Neural progenitor cell (in vitro differentiated cells): ENCODE results near the gene MANF. TPM values are rescaled to one million over a fixed set of nuclear protein-coding genes. Genes with fewer than 3 reads are reported as not detected.

Source experiments
- DNase-seq: peaks from one replicate; pipeline ENCODE4 v3.0.0-alpha.2; 2016; ENCODE audit warnings: low spot score
- H2AFZ ChIP-seq: fragments of 200-600 bp; sonication (generic); replicated peaks from 2 replicates; pipeline ENCODE4 v1.6.1; 2016; ENCODE audit warnings: antibody characterized with exemption
- H3F3A ChIP-seq: fragments of 200-600 bp; sonication (generic); 2 replicates; pipeline ENCODE4 v1.6.1; 2016; ENCODE audit warnings: antibody characterized with exemption, low read depth
- H3K27ac ChIP-seq: fragments of 200-600 bp; sonication (generic); 2 replicates; pipeline ENCODE4 v1.5.1; 2016; ENCODE audit warnings: mild to moderate bottlenecking
- H3K27me3 ChIP-seq: fragments of 200-600 bp; sonication (generic); 2 replicates; pipeline ENCODE4 v1.6.1; 2016; ENCODE audit warnings: mild to moderate bottlenecking, moderate library complexity
- H3K36me3 ChIP-seq: fragments of 200-600 bp; sonication (generic); 2 replicates; pipeline ENCODE4 v1.5.1; 2016
- H3K4me1 ChIP-seq: fragments of 200-600 bp; sonication (generic); 2 replicates; pipeline ENCODE4 v1.6.1; 2016; ENCODE audit warnings: mixed run types
- H3K4me2 ChIP-seq: fragments of 200-600 bp; sonication (generic); 2 replicates; pipeline ENCODE4 v1.6.1; 2016
- H3K4me3 ChIP-seq: fragments of 200-600 bp; sonication (generic); 2 replicates; pipeline ENCODE4 v1.5.1; 2016
- H3K79me2 ChIP-seq: fragments of 200-600 bp; sonication (generic); 2 replicates; pipeline ENCODE4 v1.6.1; 2016; ENCODE audit warnings: low read depth
- H3K9ac ChIP-seq: fragments of 200-600 bp; sonication (generic); 2 replicates; pipeline ENCODE4 v1.6.1; 2016
- H3K9me3 ChIP-seq: fragments of 200-600 bp; sonication (generic); 2 replicates; pipeline ENCODE4 v1.5.1; 2016; ENCODE audit warnings: low read depth
- H4K20me1 ChIP-seq: fragments of 200-600 bp; sonication (generic); 2 replicates; pipeline ENCODE4 v1.6.1; 2016; ENCODE audit warnings: low read depth
- H3K27ac Mint-ChIP-seq: 3 replicates; pipeline ENCODE4 v1.8.0; 2021; ENCODE audit warnings: mixed read lengths
- H3K27me3 Mint-ChIP-seq: 2 replicates; pipeline ENCODE4 v1.8.0; 2022; ENCODE audit warnings: low read depth, mild to moderate bottlenecking, inconsistent platforms, moderate library complexity, mixed read lengths; ENCODE audit not compliant: insufficient read depth
- H3K36me3 Mint-ChIP-seq: 3 replicates; pipeline ENCODE4 v1.8.0; 2021; ENCODE audit warnings: mixed read lengths
- H3K4me1 Mint-ChIP-seq: 3 replicates; pipeline ENCODE4 v1.8.0; 2021; ENCODE audit warnings: mixed read lengths
- H3K4me3 Mint-ChIP-seq: 3 replicates; pipeline ENCODE4 v1.8.0; 2021; ENCODE audit warnings: mild to moderate bottlenecking, moderate library complexity, mixed read lengths
- H3K9me3 Mint-ChIP-seq: 3 replicates; pipeline ENCODE4 v1.8.0; 2020; ENCODE audit warnings: mixed read lengths
- EZH2 ChIP-seq: fragments of 200-600 bp; sonication (generic); IDR thresholded peaks from 2 replicates; pipeline ENCODE4 v1.6.1; 2017; ENCODE audit warnings: antibody characterized with exemption, mild to moderate bottlenecking, moderate library complexity
- EZH2phosphoT487 ChIP-seq: fragments of 200-600 bp; sonication (generic); IDR thresholded peaks from 2 replicates; pipeline ENCODE4 v1.6.1; 2017; ENCODE audit warnings: antibody characterized with exemption
- total RNA-seq: library from RNA; depleted of rRNA; stranded (reverse); fragments of >200 nt; gene quantifications from 2 replicates; pipeline ENCODE4 v1.2.3, GENCODE V29; 2015; ENCODE audit warnings: low replicate concordance
- TF ChIP-seq, protein P1 (sequence below): fragments of 200-600 bp; sonication (generic); IDR thresholded peaks from 2 replicates; pipeline ENCODE4 v1.5.1; 2017; ENCODE audit warnings: antibody characterized with exemption, mild to moderate bottlenecking

MANF gene
- total RNA-seq, 1 donor from 2014 or later = 68.9 TPM

DNA sequence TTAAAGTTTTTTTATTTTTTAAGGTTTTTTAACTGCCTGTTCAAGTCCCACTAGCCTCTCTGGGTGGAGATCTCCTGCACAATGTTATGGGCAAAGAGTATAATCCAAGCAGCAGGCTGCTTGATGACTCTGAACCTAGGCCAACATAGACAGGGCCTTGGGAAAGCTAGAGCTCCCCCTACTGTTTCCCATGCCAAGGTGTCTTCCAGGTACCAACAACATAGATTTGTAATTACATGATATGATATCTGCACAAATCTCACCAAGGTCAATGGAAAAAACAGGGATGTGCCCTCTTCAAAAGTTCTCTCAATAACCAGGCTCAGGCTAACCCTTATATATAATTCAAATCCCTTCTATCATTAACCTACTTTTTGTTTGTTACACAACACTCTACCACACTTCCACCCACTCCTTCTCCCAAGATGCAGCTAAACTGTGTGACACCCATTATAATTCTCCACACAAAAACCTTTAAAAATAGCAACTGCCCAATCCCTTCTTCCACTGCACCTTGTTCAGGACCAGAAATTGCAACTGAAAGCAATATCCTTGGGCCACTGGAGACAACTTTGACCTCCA is 49.7 kb downstream of the MANF start:
- no peaks in the 10 kb centered on the region for H3K9me3 Mint-ChIP-seq

DNA sequence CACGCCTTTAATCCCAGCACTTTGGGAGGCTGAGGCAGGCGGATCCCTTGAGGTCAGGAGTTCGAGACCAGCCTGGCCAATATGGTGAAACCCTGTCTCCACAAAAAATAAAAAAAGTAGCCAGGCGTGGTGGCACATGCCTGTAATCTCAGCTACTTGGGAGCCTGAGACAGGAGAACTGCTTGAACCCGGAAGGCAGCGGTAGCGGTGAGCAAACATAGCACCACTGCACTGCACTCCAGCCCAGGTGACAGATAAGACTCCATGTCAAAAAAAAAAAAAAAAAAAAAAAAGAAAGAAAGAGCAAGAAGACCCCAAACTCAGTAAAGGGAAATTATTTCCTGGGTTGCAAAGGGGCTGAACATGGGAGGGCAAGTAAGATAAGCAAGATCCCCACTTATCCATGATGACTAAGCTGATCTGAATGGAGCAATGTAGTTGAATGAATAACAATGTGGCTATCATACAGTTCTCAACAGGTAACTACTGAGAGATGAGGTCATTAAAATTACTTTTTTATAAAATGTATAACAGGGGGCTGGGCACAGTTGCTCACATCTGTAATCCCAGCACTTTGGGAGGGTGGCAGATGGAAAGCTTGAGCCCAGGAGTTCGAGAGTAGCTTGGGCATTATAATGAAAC is 52.0 kb downstream of the MANF start:
- H3K36me3 Mint-ChIP-seq = peaks cover 15% of the 10 kb centered on the region
- no peak overlapping the region for H3K4me3 ChIP-seq
- H3K4me1 ChIP-seq = no peaks in the 10 kb centered on the region
- no peaks in the 10 kb centered on the region for H3K9me3 Mint-ChIP-seq
- no peaks in the 10 kb centered on the region for H3K27me3 Mint-ChIP-seq
- no peak overlapping the region for H3K27ac Mint-ChIP-seq
- H2AFZ ChIP-seq = no peak overlapping the region
- H3K36me3 ChIP-seq = peaks cover 10% of the 10 kb centered on the region
- H3K4me2 ChIP-seq = no peak overlapping the region
- H3K4me1 Mint-ChIP-seq = no peaks in the 10 kb centered on the region
- peaks cover 13% of the 10 kb centered on the region for H4K20me1 ChIP-seq
- no peak overlapping the region for H3K9ac ChIP-seq
- H3K9me3 ChIP-seq = no peaks in the 10 kb centered on the region
- DNase-seq = no peak
- no peak overlapping the region for H3K4me3 Mint-ChIP-seq
- TF ChIP-seq, protein P1, sequence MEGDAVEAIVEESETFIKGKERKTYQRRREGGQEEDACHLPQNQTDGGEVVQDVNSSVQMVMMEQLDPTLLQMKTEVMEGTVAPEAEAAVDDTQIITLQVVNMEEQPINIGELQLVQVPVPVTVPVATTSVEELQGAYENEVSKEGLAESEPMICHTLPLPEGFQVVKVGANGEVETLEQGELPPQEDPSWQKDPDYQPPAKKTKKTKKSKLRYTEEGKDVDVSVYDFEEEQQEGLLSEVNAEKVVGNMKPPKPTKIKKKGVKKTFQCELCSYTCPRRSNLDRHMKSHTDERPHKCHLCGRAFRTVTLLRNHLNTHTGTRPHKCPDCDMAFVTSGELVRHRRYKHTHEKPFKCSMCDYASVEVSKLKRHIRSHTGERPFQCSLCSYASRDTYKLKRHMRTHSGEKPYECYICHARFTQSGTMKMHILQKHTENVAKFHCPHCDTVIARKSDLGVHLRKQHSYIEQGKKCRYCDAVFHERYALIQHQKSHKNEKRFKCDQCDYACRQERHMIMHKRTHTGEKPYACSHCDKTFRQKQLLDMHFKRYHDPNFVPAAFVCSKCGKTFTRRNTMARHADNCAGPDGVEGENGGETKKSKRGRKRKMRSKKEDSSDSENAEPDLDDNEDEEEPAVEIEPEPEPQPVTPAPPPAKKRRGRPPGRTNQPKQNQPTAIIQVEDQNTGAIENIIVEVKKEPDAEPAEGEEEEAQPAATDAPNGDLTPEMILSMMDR = no peak
- TF ChIP-seq EZH2phosphoT487 = no peak
- no peak for TF ChIP-seq EZH2
- H3K27me3 ChIP-seq = no peaks in the 10 kb centered on the region
- no peaks in the 10 kb centered on the region for H3F3A ChIP-seq
- H3K79me2 ChIP-seq = peaks cover 3% of the 10 kb centered on the region
- H3K27ac ChIP-seq = no peak overlapping the region

More for the DNA sequence above, 49.7 kb downstream of the MANF start:
- Mint-ChIP-seq H3K27me3 (no peaks in the 10 kb centered on the region), H3K36me3 (peaks cover 9% of the 10 kb centered on the region), H3K4me3 (no peak overlapping the region), H3K4me1 (no peaks in the 10 kb centered on the region), H3K27ac (no peak overlapping the region)
- TF ChIP-seq EZH2phosphoT487 = no peak
- TF ChIP-seq, protein P1 = peak; percentile 78
- Histone ChIP-seq H2AFZ (no peak overlapping the region), H3K36me3 (peaks cover 10% of the 10 kb centered on the region), H3K4me1 (no peaks in the 10 kb centered on the region), H3K9ac (no peak overlapping the region), H3K9me3 (no peaks in the 10 kb centered on the region), H3K4me2 (no peak overlapping the region), H3K27ac (no peak overlapping the region), H4K20me1 (peaks cover 13% of the 10 kb centered on the region), H3K27me3 (no peaks in the 10 kb centered on the region), H3K4me3 (no peak overlapping the region), H3F3A (no peaks in the 10 kb centered on the region), H3K79me2 (peaks cover 3% of the 10 kb centered on the region)
- DNase-seq = peak; percentile 65

Other genes starting within 250 kb of the MANF start
- gene RBM15B, start 6.0 kb downstream of the MANF start, total RNA-seq = 28.1 and 47.9 TPM in 2 replicates
- 20.2 and 22.0 TPM in 2 replicates for gene DCAF1, start 114.7 kb downstream of the MANF start, total RNA-seq
- 30.5 and 31.7 TPM in 2 replicates for gene RAD54L2, start 153.4 kb downstream of the MANF start, total RNA-seq